HFFc6 (cell line): Measurements from ENCODE around the gene ZNF446. TPM values are rescaled to one million over a fixed set of nuclear protein-coding genes. Genes with fewer than 3 reads are reported as not detected.

Experiments used
- DNase-seq: peaks from one replicate; pipeline ENCODE4 v3.0.0-alpha.2; 2018
- H3K27ac Mint-ChIP-seq: 2 replicates; pipeline ENCODE4 v1.8.0; 2020; ENCODE audit warnings: mild to moderate bottlenecking, mixed read lengths
- H3K27me3 Mint-ChIP-seq: 2 replicates; pipeline ENCODE4 v1.8.0; 2021; ENCODE audit warnings: mild to moderate bottlenecking, moderate library complexity, mixed read lengths; ENCODE audit not compliant: insufficient read depth
- H3K36me3 Mint-ChIP-seq: 2 replicates; pipeline ENCODE4 v1.8.0; 2021; ENCODE audit warnings: low read depth, mixed read lengths
- H3K4me1 Mint-ChIP-seq: 2 replicates; pipeline ENCODE4 v1.8.0; 2020; ENCODE audit warnings: low read depth, mixed read lengths
- H3K4me3 Mint-ChIP-seq: 2 replicates; pipeline ENCODE4 v1.8.0; 2020; ENCODE audit warnings: mild to moderate bottlenecking, moderate library complexity, mixed read lengths
- H3K9me3 Mint-ChIP-seq: 2 replicates; pipeline ENCODE4 v1.8.0; 2020; ENCODE audit warnings: mild to moderate bottlenecking, mixed read lengths
- total RNA-seq, 6 experiments: library from RNA; stranded (reverse); fragmentation: NEBNext Ultra II Directional; extraction: Animal tissue kit (Norgen Biotek cat#: 25700); gene quantifications; 2 replicates in 1 of 6; 3 replicates in 5 of 6; pipeline ENCODE4 v1.2.3, GENCODE V29; 2021
- TF ChIP-seq, protein P1 (sequence below): fragments of 200-600 bp; sonication (generic); IDR thresholded peaks from 2 replicates; pipeline ENCODE4 v1.5.0; 2021; ENCODE audit warnings: antibody characterized with exemption, mild to moderate bottlenecking

Gene ZNF446
- total RNA-seq, 6 experiments from 2014 or later, result 5.7 to 6.9 (median 6.2) TPM

GRCh38 chr19:58519087-58519354 is 42.9 kb downstream of the ZNF446 start:
- Mint-ChIP-seq H3K27ac (peak overlapping the region; percentile 96), H3K4me3 (peak overlapping the region; percentile 95), H3K9me3 (no peaks in the 10 kb centered on the region), H3K36me3 (peaks cover 5% of the 10 kb centered on the region), H3K4me1 (peaks cover 26% of the 10 kb centered on the region), H3K27me3 (peaks cover 4% of the 10 kb centered on the region)
- TF ChIP-seq, protein P1, sequence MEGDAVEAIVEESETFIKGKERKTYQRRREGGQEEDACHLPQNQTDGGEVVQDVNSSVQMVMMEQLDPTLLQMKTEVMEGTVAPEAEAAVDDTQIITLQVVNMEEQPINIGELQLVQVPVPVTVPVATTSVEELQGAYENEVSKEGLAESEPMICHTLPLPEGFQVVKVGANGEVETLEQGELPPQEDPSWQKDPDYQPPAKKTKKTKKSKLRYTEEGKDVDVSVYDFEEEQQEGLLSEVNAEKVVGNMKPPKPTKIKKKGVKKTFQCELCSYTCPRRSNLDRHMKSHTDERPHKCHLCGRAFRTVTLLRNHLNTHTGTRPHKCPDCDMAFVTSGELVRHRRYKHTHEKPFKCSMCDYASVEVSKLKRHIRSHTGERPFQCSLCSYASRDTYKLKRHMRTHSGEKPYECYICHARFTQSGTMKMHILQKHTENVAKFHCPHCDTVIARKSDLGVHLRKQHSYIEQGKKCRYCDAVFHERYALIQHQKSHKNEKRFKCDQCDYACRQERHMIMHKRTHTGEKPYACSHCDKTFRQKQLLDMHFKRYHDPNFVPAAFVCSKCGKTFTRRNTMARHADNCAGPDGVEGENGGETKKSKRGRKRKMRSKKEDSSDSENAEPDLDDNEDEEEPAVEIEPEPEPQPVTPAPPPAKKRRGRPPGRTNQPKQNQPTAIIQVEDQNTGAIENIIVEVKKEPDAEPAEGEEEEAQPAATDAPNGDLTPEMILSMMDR, result peak; percentile 54; the same call in 1 of the 2 replicates
- DNase-seq, result peak; percentile 60

- peak within 1 kb of the TSS; percentile 95 for H3K4me3 Mint-ChIP-seq
- peak; percentile 97 for DNase-seq
- H3K36me3 Mint-ChIP-seq, result peaks cover 5% of the 10 kb centered on the region
- TF ChIP-seq, protein P1, result peak; percentile 77
- peaks cover 4% of the 10 kb centered on the region for H3K27me3 Mint-ChIP-seq
- no peaks in the 10 kb centered on the region for H3K9me3 Mint-ChIP-seq
- peak within 1 kb of the TSS; percentile 96 for H3K27ac Mint-ChIP-seq
- H3K4me1 Mint-ChIP-seq, result peaks cover 26% of the 10 kb centered on the region
These were observed 43.5 kb downstream of the ZNF446 start, which contains the start of gene ZBTB45 for GRCh38 chr19:58519355-58520256. Gene ZBTB45 (minus strand): TSS chr19:58519810. CDS start chr19:58517673, 2,137 bp downstream.

- Mint-ChIP-seq H3K4me1 (peaks cover 26% of the 10 kb centered on the region), H3K9me3 (no peaks in the 10 kb centered on the region), H3K36me3 (peaks cover 5% of the 10 kb centered on the region), H3K27me3 (peaks cover 2% of the 10 kb centered on the region; the same call in 1 of the 2 replicates), H3K27ac (peak overlapping the region; percentile 96), H3K4me3 (peak overlapping the region; percentile 95)
- DNase-seq, result no peak
- TF ChIP-seq, protein P1, result no peak
These were observed 44.1 kb downstream of the ZNF446 start for GRCh38 chr19:58520257-58520599.

- H3K27ac Mint-ChIP-seq, result peak overlapping the region; percentile 64
- no peaks in the 10 kb centered on the region; the same call in 1 of the 2 replicates for H3K27me3 Mint-ChIP-seq
- H3K9me3 Mint-ChIP-seq, result no peaks in the 10 kb centered on the region
- no peak for DNase-seq
- H3K4me3 Mint-ChIP-seq, result peak overlapping the region; percentile 57
- peaks cover 19% of the 10 kb centered on the region for H3K4me1 Mint-ChIP-seq
- TF ChIP-seq, protein P1, result no peak
- no peaks in the 10 kb centered on the region for H3K36me3 Mint-ChIP-seq
These were observed 45.5 kb downstream of the ZNF446 start for GRCh38 chr19:58521651-58522050.

GRCh38 chr19:58522709-58523108 is 46.6 kb downstream of the ZNF446 start:
- no peak for DNase-seq
- no peak overlapping the region for H3K4me3 Mint-ChIP-seq
- no peaks in the 10 kb centered on the region for H3K36me3 Mint-ChIP-seq
- no peaks in the 10 kb centered on the region for H3K9me3 Mint-ChIP-seq
- peaks cover 19% of the 10 kb centered on the region for H3K4me1 Mint-ChIP-seq
- H3K27ac Mint-ChIP-seq, result no peak overlapping the region
- H3K27me3 Mint-ChIP-seq, result peaks cover 3% of the 10 kb centered on the region
- TF ChIP-seq, protein P1, result no peak
